K562 (cell line): ENCODE results near the gene DRC3. TPM values are rescaled to one million over a fixed set of nuclear protein-coding genes. Genes with fewer than 3 reads are reported as not detected.
A peak's percentile ranks its signal among the peaks of the same experiment; 100 is the strongest.

Experiments
- ARID3B ChIP-seq: fragments of 250-450 bp; sonication (Bioruptor Pico); IDR thresholded peaks from 2 replicates; pipeline ENCODE4 v1.4.0; 2020; ENCODE audit warnings: borderline replicate concordance
- ATF7 ChIP-seq: fragments of 450-650 bp; IDR thresholded peaks from 2 replicates; pipeline ENCODE4 v1.7.1; 2014; ENCODE audit warnings: mild to moderate bottlenecking, moderate library complexity
- BACH1 ChIP-seq: fragments of 200-800 bp; sonication (Bioruptor generic); IDR thresholded peaks from 2 replicates; pipeline ENCODE4 v1.6.1; 2016; ENCODE audit warnings: missing genetic modification characterization, missing compliant biosample characterization
- BCOR ChIP-seq: fragments of 450-650 bp; IDR thresholded peaks from 2 replicates; pipeline ENCODE4 v1.6.1; 2016
- CBX2 ChIP-seq: fragments of 200-600 bp; sonication (generic); IDR thresholded peaks from one replicate; pipeline ENCODE4 v1.6.1; 2012; ENCODE audit warnings: mild to moderate bottlenecking, low read length, inconsistent platforms; ENCODE audit not compliant: insufficient read depth, poor library complexity, severe bottlenecking
- CBX5 ChIP-seq: IDR thresholded peaks from 2 replicates; pipeline ENCODE4 v1.6.1; 2014; ENCODE audit warnings: low read depth, borderline replicate concordance
- CEBPZ ChIP-seq: fragments of 150-350 bp; IDR thresholded peaks from 2 replicates; pipeline ENCODE4 v1.6.1; 2014; ENCODE audit warnings: low read depth, mild to moderate bottlenecking, low read length, borderline replicate concordance
- ETS2 ChIP-seq: IDR thresholded peaks from 2 replicates; pipeline ENCODE4 v1.6.1; 2016; ENCODE audit warnings: borderline replicate concordance, missing genetic modification characterization, mild to moderate bottlenecking, moderate library complexity, missing compliant biosample characterization; ENCODE audit not compliant: poor library complexity, severe bottlenecking
- EZH2 ChIP-seq: IDR thresholded peaks from 2 replicates; pipeline ENCODE4 v1.6.1; 2012; ENCODE audit warnings: low read depth, mild to moderate bottlenecking, inconsistent platforms, low read length, borderline replicate concordance
- HLTF ChIP-seq: fragments of 450-650 bp; IDR thresholded peaks from 2 replicates; pipeline ENCODE4 v1.6.1; 2016
- JUNB ChIP-seq: fragments of 450-650 bp; formaldehyde crosslinking; conservative IDR thresholded peaks from 2 replicates; pipeline ENCODE4 v1.4.0; 2020; ENCODE audit warnings: mild to moderate bottlenecking
- KLF16 ChIP-seq: IDR thresholded peaks from 2 replicates; pipeline ENCODE4 v1.6.1; 2016; ENCODE audit warnings: antibody characterized with exemption
- MAFG ChIP-seq: fragments of 450-650 bp; conservative IDR thresholded peaks from 2 replicates; pipeline ENCODE4 v1.6.1; 2016; ENCODE audit warnings: missing genetic modification characterization, missing compliant biosample characterization
- MTF1 ChIP-seq: fragments of 250-450 bp; sonication (Bioruptor Pico); IDR thresholded peaks from 2 replicates; pipeline ENCODE4 v1.9.0; 2021; ENCODE audit warnings: moderate library complexity, mild to moderate bottlenecking, inconsistent platforms, borderline replicate concordance
- NCOA1 ChIP-seq: fragments of 450-650 bp; IDR thresholded peaks from 2 replicates; pipeline ENCODE4 v1.6.1; 2016; ENCODE audit warnings: low read depth
- NEUROD1 ChIP-seq: fragments of 150-350 bp; IDR thresholded peaks from 2 replicates; pipeline ENCODE4 v1.6.1; 2014; ENCODE audit warnings: borderline replicate concordance, low read length, low read depth; ENCODE audit not compliant: partially characterized antibody
- PML ChIP-seq: IDR thresholded peaks from 2 replicates; pipeline ENCODE4 v1.6.1; 2012; ENCODE audit warnings: low read length, inconsistent platforms
- PRPF4 ChIP-seq: fragments of 200-400 bp; formaldehyde crosslinking; IDR thresholded peaks from one replicate; pipeline ENCODE4 v1.6.1; 2017; ENCODE audit warnings: low read length, low read depth, mild to moderate bottlenecking; ENCODE audit not compliant: insufficient read depth, poor library complexity, severe bottlenecking
- PYGO2 ChIP-seq: fragments of 450-650 bp; IDR thresholded peaks from 2 replicates; pipeline ENCODE4 v1.6.1; 2016; ENCODE audit warnings: mild to moderate bottlenecking, missing genetic modification characterization, moderate library complexity, missing compliant biosample characterization
- VEZF1 ChIP-seq: fragments of 200-800 bp; sonication (Bioruptor generic); IDR thresholded peaks from 2 replicates; pipeline ENCODE4 v1.6.1; 2017; ENCODE audit warnings: missing genetic modification characterization, missing compliant biosample characterization
- ZBTB5 ChIP-seq: fragments of 450-650 bp; IDR thresholded peaks from 2 replicates; pipeline ENCODE4 v1.6.1; 2017; ENCODE audit warnings: antibody characterized with exemption
- ZSCAN29 ChIP-seq: fragments of 450-650 bp; IDR thresholded peaks from 2 replicates; pipeline ENCODE4 v1.6.1; 2017
- polyA plus RNA-seq, 8 experiments: library from polyadenylated mRNA; depleted of rRNA in 4 of 8; stranded (reverse) in 5 of 8; unstranded in 3 of 8; fragments of >200 nt; fragmentation: Nextera tagmentation in 2 of 8; fragmentation: Illumina TruSeq in 1 of 8; extraction: Ambion mirVana in 2 of 8; extraction: Trizol in 1 of 8; gene quantifications; 2 replicates each; pipeline versions ENCODE4 v1.2.1 to v1.2.3, GENCODE V29; 2011 to 2014; ENCODE audit warnings: inconsistent platforms in 1 of 8, missing spikeins in 1 of 8
- total RNA-seq, 7 experiments: library from RNA; depleted of rRNA in 6 of 7; stranded (reverse); fragments of >200 nt in 6 of 7; fragmentation: Illumina TruSeq in 2 of 7; extraction: Trizol in 2 of 7; gene quantifications; 2 replicates each; pipeline versions ENCODE4 v1.2.1 to v1.2.3, GENCODE V29; 2011 to 2021; ENCODE audit warnings: low replicate concordance in 1 of 7

DRC3 gene
- total and polyA plus RNA-seq, 9 of the 15 experiments (the other 6 are each of a cell fraction or from before 2014, with no cell fraction given): 0.10 to 0.84 (median 0.30) TPM; not detected in 3

- no peak for TF ChIP-seq BACH1 (tag)
- no peak for TF ChIP-seq JUNB (CRISPR knock-in tag)
- TF ChIP-seq ETS2 (tag): no peak
- no peak for TF ChIP-seq KLF16
- no peak for TF ChIP-seq ZBTB5
- no peak for TF ChIP-seq NEUROD1
- TF ChIP-seq EZH2: no peak
- TF ChIP-seq CBX5: no peak
- no peak for TF ChIP-seq PML
- TF ChIP-seq PRPF4: no peak
- 0 out of 2 replicates have a peak, but pooled peaks have one; percentile 24 for TF ChIP-seq NCOA1
- no peak for TF ChIP-seq CBX2
- no peak for TF ChIP-seq VEZF1
- no peak for TF ChIP-seq MTF1
- TF ChIP-seq MAFG: 0 out of 2 replicates have a peak, but pooled peaks have one; percentile 11
- no peak for TF ChIP-seq PYGO2
- TF ChIP-seq BCOR: no peak
- TF ChIP-seq CEBPZ: no peak
- no peak for TF ChIP-seq HLTF
- no peak for TF ChIP-seq ATF7
- TF ChIP-seq ZSCAN29: no peak
- TF ChIP-seq ARID3B (CRISPR knock-in tag): no peak
These were observed 45.3 kb downstream of the DRC3 start (continued) for GRCh38 chr17:18017958-18018357.
